Caco-2 (cell line): ENCODE measurements around the gene DCUN1D1. TPM values are rescaled to one million over a fixed set of nuclear protein-coding genes. Genes with fewer than 3 reads are reported as not detected.
A peak's percentile ranks its signal among the peaks of the same experiment; 100 is the strongest.

Experiments used
- BruUV-seq: library from RNA; stranded (reverse); fragments of 400-500 nt; replicated peaks from 2 replicates; lab custom pipeline; 2021; lab: Mats Ljungman, UMichigan
- CTCF ChIA-PET: fragments of 300-600 bp; sonication (Branson Sonifier 250); formaldehyde crosslinking; loops from one replicate; lab custom pipeline; 2022; ENCODE audit warnings: antibody characterized with exemption; lab: Charles Lee
- POLR2A ChIA-PET: fragments of 300-600 bp; sonication (Branson Sonifier 250); formaldehyde crosslinking; loops from one replicate; lab custom pipeline; 2022; ENCODE audit warnings: antibody characterized with exemption; lab: Charles Lee
- DNase-seq, 2 experiments: peaks; one replicate each; pipeline versions ENCODE4 v3.0.0 to v3.0.0-alpha.2; 2020 to 2022
- H3K27me3 ChIP-seq: replicated peaks from 2 replicates; pipeline ENCODE4 v1.6.0; 2011; ENCODE audit warnings: low read length; ENCODE audit not compliant: control insufficient read depth, insufficient read depth
- H3K36me3 ChIP-seq: 2 replicates; pipeline ENCODE4 v1.5.1; 2011; ENCODE audit warnings: low read length; ENCODE audit not compliant: control insufficient read depth, insufficient read depth
- H3K4me1 ChIP-seq: fragments of 250-450 bp; sonication (Bioruptor Pico); 2 replicates; pipeline ENCODE4 v1.5.1; 2020; ENCODE audit warnings: mild to moderate bottlenecking
- H3K4me3 ChIP-seq: 2 replicates; pipeline ENCODE4 v1.5.1; 2011; ENCODE audit warnings: low read depth, mild to moderate bottlenecking, control low read depth, low read length
- H3K9me3 ChIP-seq: fragments of 250-450 bp; sonication (Bioruptor Pico); 2 replicates; pipeline ENCODE4 v1.5.1; 2020; ENCODE audit warnings: mild to moderate bottlenecking, moderate library complexity
- H3K27ac Mint-ChIP-seq: one replicate; pipeline ENCODE4 v1.8.0; 2022; ENCODE audit warnings: mixed read lengths; ENCODE audit not compliant: unreplicated experiment
- H3K27me3 Mint-ChIP-seq: one replicate; pipeline ENCODE4 v1.8.0; 2022; ENCODE audit warnings: mixed read lengths; ENCODE audit not compliant: insufficient read depth, unreplicated experiment
- H3K36me3 Mint-ChIP-seq: one replicate; pipeline ENCODE4 v1.8.0; 2022; ENCODE audit warnings: mild to moderate bottlenecking, mixed read lengths; ENCODE audit not compliant: insufficient read depth, unreplicated experiment
- H3K4me1 Mint-ChIP-seq: one replicate; pipeline ENCODE4 v1.8.0; 2022; ENCODE audit warnings: low read depth, mixed read lengths; ENCODE audit not compliant: unreplicated experiment
- H3K4me3 Mint-ChIP-seq: one replicate; pipeline ENCODE4 v1.8.0; 2022; ENCODE audit warnings: mild to moderate bottlenecking, moderate library complexity, mixed read lengths; ENCODE audit not compliant: unreplicated experiment
- H3K9me3 Mint-ChIP-seq: one replicate; pipeline ENCODE4 v1.8.0; 2022; ENCODE audit warnings: mixed read lengths; ENCODE audit not compliant: unreplicated experiment
- intact Hi-C: fragments of 100-400 bp; cut with micrococcal nuclease; formaldehyde crosslinking; loops from one replicate; pipeline ENCODE4 v1.10.0; 2022; ENCODE audit not compliant: unreplicated experiment
- total RNA-seq: library from RNA; stranded (reverse); gene quantifications from 2 replicates; pipeline ENCODE4 v1.2.3, GENCODE V29; 2022
- TF ChIP-seq, protein P1 (sequence below), 2 experiments: fragments of 200-600 bp in 1 of 2; IDR thresholded peaks; 1 replicate in 1 of 2; 2 replicates in 1 of 2; pipeline versions ENCODE4 v1.5.1 to v1.8.0; 2011 to 2022; ENCODE audit warnings: antibody characterized with exemption in 1 of 2, control low read depth in 1 of 2, inconsistent platforms in 1 of 2, low read depth in 1 of 2, low read length in 1 of 2, mild to moderate bottlenecking in 1 of 2, moderate library complexity in 1 of 2; ENCODE audit not compliant: insufficient read depth in 1 of 2, severe bottlenecking in 1 of 2, unreplicated experiment in 1 of 2

The DCUN1D1 gene
- total RNA-seq, 1 experiment from 2014 or later, result 51.2 TPM

DNA sequence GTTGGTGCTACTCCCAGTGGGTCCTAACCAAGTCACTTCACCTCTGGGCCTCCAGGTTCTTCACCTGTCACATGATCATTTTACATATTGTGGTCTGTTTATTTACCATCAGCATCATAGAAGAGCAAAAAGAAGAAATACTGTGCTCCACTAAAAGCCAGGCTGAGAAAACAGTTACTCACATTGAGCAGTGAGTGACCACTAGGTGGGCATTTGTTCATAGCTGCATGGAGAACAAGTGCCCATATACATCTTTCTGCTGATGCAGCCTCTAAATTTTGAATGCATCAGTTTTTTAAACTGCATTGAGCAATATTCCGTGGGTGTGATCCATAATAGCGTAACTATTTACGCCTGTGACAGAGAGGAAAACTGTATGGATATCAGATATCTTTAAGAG lies 76.2 kb downstream of the DCUN1D1 start:
- Mint-ChIP-seq H3K4me1 (no peaks in the 10 kb centered on the region), H3K27ac (no peak overlapping the region), H3K27me3 (no peaks in the 10 kb centered on the region), H3K36me3 (peaks cover 8% of the 10 kb centered on the region), H3K9me3 (no peaks in the 10 kb centered on the region), H3K4me3 (no peak overlapping the region)
- H3K27me3 ChIP-seq, result no peaks in the 10 kb centered on the region
- H3K36me3 ChIP-seq, result no peaks in the 10 kb centered on the region; the same call in 1 of the 2 replicates
- POLR2A ChIA-PET, result no interaction called here
- no peaks in the 10 kb centered on the region for H3K9me3 ChIP-seq
- BruUV-seq, result no TSS peak
- CTCF ChIA-PET, result no interaction called here
- intact Hi-C loops, result no loop called here
- H3K4me1 ChIP-seq, result no peaks in the 10 kb centered on the region
- TF ChIP-seq, protein P1, sequence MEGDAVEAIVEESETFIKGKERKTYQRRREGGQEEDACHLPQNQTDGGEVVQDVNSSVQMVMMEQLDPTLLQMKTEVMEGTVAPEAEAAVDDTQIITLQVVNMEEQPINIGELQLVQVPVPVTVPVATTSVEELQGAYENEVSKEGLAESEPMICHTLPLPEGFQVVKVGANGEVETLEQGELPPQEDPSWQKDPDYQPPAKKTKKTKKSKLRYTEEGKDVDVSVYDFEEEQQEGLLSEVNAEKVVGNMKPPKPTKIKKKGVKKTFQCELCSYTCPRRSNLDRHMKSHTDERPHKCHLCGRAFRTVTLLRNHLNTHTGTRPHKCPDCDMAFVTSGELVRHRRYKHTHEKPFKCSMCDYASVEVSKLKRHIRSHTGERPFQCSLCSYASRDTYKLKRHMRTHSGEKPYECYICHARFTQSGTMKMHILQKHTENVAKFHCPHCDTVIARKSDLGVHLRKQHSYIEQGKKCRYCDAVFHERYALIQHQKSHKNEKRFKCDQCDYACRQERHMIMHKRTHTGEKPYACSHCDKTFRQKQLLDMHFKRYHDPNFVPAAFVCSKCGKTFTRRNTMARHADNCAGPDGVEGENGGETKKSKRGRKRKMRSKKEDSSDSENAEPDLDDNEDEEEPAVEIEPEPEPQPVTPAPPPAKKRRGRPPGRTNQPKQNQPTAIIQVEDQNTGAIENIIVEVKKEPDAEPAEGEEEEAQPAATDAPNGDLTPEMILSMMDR (IDR thresholded peaks at IDR 0.05; ENCODE audit: insufficient read depth in 1 of 2, low read depth in 1 of 2, low read length in 1 of 2, severe bottlenecking in 1 of 2, unreplicated experiment in 1 of 2), result peak in 1 of 2 experiments; percentile 34
- no peak overlapping the region for H3K4me3 ChIP-seq
- no peak for DNase-seq

DNA sequence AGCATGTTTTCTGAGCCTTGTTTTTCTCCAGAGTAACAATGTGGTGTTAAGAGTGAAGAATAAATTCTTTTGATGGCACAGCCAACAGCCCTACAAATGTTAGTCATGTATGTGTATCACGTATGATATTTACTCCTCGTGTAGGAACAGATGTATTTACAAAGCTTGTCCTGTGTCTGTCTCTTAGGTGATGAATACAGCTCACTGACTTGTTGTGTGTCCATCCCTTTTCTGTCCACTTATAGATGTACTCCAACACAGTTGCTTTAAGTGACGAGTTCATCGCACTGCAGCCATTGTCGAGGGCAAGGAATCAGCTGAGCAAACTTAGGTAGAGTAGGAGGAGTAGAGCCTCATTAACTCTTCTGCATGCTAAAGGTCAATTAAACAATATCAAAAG lies 78.1 kb downstream of the DCUN1D1 start:
- H3K27me3 ChIP-seq, result no peaks in the 10 kb centered on the region
- CTCF ChIA-PET, result no interaction called here
- Mint-ChIP-seq H3K9me3 (no peaks in the 10 kb centered on the region), H3K27ac (no peak overlapping the region), H3K4me3 (no peak overlapping the region), H3K36me3 (peaks cover 8% of the 10 kb centered on the region), H3K4me1 (no peaks in the 10 kb centered on the region), H3K27me3 (no peaks in the 10 kb centered on the region)
- no peak overlapping the region for H3K4me3 ChIP-seq
- no peak for DNase-seq
- no peaks in the 10 kb centered on the region; the same call in 1 of the 2 replicates for H3K36me3 ChIP-seq
- POLR2A ChIA-PET, result no interaction called here
- TF ChIP-seq, protein P1 (IDR thresholded peaks at IDR 0.05; ENCODE audit: insufficient read depth in 1 of 2, low read depth in 1 of 2, low read length in 1 of 2, severe bottlenecking in 1 of 2, unreplicated experiment in 1 of 2), result no peak
- H3K4me1 ChIP-seq, result no peaks in the 10 kb centered on the region
- no peaks in the 10 kb centered on the region for H3K9me3 ChIP-seq
- intact Hi-C loops, result no loop called here
- no TSS peak for BruUV-seq

DNA sequence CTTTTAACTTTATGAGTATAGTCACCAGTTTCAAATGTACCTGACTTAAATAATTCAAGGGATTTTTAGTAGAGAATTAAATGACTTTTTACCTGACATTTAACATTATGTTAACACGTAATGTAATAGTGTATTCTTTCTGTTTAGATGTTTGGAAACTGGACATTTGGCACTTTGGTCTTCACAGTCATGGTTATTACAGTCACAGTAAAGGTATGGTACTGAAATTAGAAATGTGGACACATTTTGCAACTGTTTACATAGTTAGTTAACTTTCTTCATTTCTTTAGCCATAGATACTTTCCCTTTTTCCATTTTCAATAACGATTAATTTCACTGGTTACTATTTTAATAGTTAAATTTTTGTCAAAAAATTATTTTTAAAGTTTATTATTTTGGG lies 83.8 kb downstream of the DCUN1D1 start:
- POLR2A ChIA-PET, result no interaction called here
- TF ChIP-seq, protein P1 (IDR thresholded peaks at IDR 0.05; ENCODE audit: insufficient read depth in 1 of 2, low read depth in 1 of 2, low read length in 1 of 2, severe bottlenecking in 1 of 2, unreplicated experiment in 1 of 2), result no peak
- no peak overlapping the region for H3K4me3 ChIP-seq
- peaks cover 8% of the 10 kb centered on the region; the same call in 1 of the 2 replicates for H3K4me1 ChIP-seq
- no peak overlapping the region for H3K27ac Mint-ChIP-seq
- H3K27me3 ChIP-seq, result no peaks in the 10 kb centered on the region
- no peaks in the 10 kb centered on the region for H3K9me3 Mint-ChIP-seq
- H3K36me3 ChIP-seq, result no peaks in the 10 kb centered on the region; the same call in 1 of the 2 replicates
- no TSS peak for BruUV-seq
- DNase-seq, result no peak
- H3K4me3 Mint-ChIP-seq, result no peak overlapping the region
- intact Hi-C loops, result no loop called here
- CTCF ChIA-PET, result no interaction called here
- H3K4me1 Mint-ChIP-seq, result no peaks in the 10 kb centered on the region
- no peaks in the 10 kb centered on the region for H3K27me3 Mint-ChIP-seq
- peaks cover 6% of the 10 kb centered on the region for H3K36me3 Mint-ChIP-seq
- H3K9me3 ChIP-seq, result no peaks in the 10 kb centered on the region
